VCaP (cell line): ENCODE results near the gene CKS2.

Experiments used
- H3K27ac ChIP-seq: fragments of 450-650 bp; 2 replicates; pipeline ENCODE4 v1.5.1; 2017
- TF ChIP-seq, protein P1 (sequence below): fragments of 450-650 bp; conservative IDR thresholded peaks from 2 replicates; pipeline ENCODE4 v1.5.1; 2017; ENCODE audit warnings: mild to moderate bottlenecking, moderate library complexity

CKS2 gene

DNA sequence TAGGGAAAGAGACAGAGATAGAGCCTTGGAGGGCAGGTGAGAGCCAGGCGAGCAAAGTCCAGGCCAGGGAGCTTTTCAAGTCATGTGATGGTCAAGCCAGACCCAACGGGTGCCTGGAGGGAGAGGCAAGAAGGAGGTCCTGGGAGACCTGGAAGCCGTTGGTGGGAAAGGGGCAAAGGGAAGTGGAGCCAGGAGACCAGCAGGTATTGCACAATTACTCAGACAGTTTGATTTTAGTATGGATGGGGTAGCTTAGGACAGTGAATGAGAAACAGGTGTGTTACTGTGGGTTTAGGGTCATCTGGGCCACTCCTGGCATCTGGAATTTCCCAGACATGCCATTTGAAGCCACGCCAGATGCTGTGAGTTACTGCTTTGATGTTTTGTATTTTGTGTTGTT, 12.4 kb downstream of the CKS2 start:
- TF ChIP-seq, protein P1, sequence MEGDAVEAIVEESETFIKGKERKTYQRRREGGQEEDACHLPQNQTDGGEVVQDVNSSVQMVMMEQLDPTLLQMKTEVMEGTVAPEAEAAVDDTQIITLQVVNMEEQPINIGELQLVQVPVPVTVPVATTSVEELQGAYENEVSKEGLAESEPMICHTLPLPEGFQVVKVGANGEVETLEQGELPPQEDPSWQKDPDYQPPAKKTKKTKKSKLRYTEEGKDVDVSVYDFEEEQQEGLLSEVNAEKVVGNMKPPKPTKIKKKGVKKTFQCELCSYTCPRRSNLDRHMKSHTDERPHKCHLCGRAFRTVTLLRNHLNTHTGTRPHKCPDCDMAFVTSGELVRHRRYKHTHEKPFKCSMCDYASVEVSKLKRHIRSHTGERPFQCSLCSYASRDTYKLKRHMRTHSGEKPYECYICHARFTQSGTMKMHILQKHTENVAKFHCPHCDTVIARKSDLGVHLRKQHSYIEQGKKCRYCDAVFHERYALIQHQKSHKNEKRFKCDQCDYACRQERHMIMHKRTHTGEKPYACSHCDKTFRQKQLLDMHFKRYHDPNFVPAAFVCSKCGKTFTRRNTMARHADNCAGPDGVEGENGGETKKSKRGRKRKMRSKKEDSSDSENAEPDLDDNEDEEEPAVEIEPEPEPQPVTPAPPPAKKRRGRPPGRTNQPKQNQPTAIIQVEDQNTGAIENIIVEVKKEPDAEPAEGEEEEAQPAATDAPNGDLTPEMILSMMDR: no peak
- H3K27ac ChIP-seq: no peak overlapping the region

DNA sequence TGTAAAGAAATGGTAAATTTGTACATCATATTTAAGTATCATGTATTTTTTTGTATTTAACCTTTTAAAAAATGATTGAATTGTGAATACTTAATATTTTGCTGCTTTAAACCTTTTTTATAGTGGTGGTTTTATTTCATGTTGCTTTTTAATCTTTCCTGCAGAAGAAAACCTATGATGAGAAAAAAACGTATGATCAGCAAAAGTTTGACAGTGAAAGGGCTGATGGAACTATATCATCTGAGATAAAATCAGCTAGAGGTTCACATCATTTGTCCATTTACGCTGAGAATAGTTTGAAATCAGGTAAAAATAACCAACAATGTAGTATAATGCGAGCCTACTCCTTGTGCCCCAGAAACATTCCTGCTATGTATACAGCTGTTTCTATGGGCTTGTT, 14.7 kb downstream of the CKS2 start:
- no peak overlapping the region for H3K27ac ChIP-seq
- TF ChIP-seq, protein P1: no peak

DNA sequence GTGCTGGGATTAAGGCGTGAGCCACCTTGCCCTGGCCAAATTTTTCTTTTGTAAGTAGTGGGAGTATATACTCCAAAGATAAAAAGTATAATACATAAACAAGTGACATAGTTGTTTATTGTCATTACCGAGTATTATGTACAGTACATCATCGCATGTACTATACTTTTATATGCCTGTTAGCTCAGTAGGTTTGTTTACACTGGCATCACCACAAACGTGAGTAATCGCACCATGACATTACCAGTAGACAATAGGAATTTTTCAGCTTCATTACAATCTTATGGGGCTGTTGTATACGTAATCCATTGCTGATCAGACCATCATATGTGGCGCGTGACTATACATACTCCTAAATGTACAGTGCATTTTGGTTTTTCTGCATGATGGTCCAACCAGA, 17.1 kb downstream of the CKS2 start:
- H3K27ac ChIP-seq: no peak overlapping the region
- TF ChIP-seq, protein P1: no peak

GRCh38 chr9:89329917-89330316, 18.9 kb downstream of the CKS2 start:
- H3K27ac ChIP-seq: no peak overlapping the region
- TF ChIP-seq, protein P1: no peak

GRCh38 chr9:89330513-89330912, 19.5 kb downstream of the CKS2 start:
- H3K27ac ChIP-seq: no peak overlapping the region
- TF ChIP-seq, protein P1: no peak

- TF ChIP-seq, protein P1: no peak
Observed at GRCh38 chr9:89339807-89340206, 28.8 kb downstream of the CKS2 start.

GRCh38 chr9:89340332-89340731, 29.3 kb downstream of the CKS2 start:
- TF ChIP-seq, protein P1: no peak
- H3K27ac ChIP-seq: no peak overlapping the region

More at GRCh38 chr9:89339807-89340206, 28.8 kb downstream of the CKS2 start:
- no peak overlapping the region for H3K27ac ChIP-seq

DNA sequence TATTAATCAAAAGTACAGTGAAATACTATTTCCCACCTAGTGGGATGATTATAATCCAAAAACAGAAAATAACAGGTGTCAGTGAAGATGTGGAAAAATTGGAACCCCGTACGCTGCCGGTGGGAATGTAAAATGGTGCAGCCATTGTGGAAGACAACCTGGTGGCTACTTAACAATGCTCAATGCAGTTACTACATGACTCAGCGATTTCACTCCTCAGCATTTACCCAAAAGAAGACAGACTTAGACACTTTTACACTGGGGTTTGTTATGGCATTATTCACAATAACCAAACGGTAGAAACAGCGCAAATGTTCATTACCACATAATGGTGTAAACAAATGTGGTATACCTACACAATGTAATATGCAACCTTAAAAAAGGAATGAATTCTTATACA, 31.2 kb downstream of the CKS2 start:
- TF ChIP-seq, protein P1: no peak

More for the DNA sequence above, 31.2 kb downstream of the CKS2 start:
- H3K27ac ChIP-seq: no peak overlapping the region
